VCaP (cell line): ENCODE results near the gene NARF.

Experiments
- H3K27ac ChIP-seq: fragments of 450-650 bp; 2 replicates; pipeline ENCODE4 v1.5.1; 2017
- TF ChIP-seq, protein P1 (sequence below): fragments of 450-650 bp; conservative IDR thresholded peaks from 2 replicates; pipeline ENCODE4 v1.5.1; 2017; ENCODE audit warnings: mild to moderate bottlenecking, moderate library complexity

The NARF gene

DNA sequence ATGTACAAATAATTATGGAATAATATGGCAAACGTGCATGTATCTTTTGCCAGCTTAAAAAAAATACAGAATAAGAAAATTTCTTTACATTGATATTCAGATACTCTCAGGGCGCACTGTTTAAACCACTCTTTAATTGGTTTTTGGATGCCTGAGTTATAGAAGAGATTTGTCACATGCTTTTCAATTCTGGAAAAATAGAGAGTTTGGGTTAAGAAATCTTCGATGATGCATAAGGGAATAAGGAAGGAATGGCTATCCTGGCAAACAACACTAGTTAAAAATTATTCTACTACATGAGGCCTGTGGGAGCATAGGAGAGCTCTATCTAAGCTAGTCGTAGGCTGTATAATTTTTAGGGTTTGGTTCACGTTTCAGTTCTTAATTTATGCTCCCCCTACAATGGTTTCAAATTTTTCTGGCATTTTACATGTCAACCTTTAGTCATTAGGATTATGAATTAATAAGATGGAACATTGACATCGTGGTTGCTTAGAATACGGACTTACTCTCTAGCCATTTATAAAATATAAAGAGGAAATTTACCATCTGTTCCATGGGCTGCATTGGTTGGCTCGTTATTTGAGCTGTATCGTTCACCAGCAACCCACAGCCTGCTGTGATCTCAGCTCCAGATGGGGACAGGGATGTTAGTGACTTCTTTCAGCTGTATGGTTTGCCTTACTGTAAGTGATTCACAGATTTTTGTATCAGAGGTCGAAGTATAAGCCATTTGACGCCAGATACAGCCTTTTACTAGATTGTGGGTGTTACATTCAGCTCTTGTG, 15.9 kb downstream of the NARF start:
- no peak overlapping the region for H3K27ac ChIP-seq
- TF ChIP-seq, protein P1, sequence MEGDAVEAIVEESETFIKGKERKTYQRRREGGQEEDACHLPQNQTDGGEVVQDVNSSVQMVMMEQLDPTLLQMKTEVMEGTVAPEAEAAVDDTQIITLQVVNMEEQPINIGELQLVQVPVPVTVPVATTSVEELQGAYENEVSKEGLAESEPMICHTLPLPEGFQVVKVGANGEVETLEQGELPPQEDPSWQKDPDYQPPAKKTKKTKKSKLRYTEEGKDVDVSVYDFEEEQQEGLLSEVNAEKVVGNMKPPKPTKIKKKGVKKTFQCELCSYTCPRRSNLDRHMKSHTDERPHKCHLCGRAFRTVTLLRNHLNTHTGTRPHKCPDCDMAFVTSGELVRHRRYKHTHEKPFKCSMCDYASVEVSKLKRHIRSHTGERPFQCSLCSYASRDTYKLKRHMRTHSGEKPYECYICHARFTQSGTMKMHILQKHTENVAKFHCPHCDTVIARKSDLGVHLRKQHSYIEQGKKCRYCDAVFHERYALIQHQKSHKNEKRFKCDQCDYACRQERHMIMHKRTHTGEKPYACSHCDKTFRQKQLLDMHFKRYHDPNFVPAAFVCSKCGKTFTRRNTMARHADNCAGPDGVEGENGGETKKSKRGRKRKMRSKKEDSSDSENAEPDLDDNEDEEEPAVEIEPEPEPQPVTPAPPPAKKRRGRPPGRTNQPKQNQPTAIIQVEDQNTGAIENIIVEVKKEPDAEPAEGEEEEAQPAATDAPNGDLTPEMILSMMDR, result no peak

DNA sequence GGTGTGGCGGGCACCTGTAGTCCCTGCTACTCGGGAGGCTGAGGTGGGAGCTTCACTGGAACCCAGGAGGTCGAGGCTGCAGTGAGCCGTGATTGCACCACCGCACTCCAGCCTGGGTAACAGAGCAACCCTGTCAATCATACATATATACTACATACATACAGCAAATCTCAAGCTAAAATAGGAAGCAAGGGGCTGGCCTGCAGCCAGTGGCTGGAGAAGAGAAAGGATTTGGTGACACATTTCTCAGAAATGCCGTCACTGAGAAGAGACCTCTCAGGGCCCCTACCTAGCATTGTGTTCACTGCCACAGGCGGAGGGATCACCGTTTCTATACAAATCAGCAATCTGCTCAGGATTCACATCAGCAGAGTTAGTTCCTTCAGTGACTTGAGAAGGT, 16.9 kb downstream of the NARF start:
- no peak overlapping the region for H3K27ac ChIP-seq
- TF ChIP-seq, protein P1, result no peak

DNA sequence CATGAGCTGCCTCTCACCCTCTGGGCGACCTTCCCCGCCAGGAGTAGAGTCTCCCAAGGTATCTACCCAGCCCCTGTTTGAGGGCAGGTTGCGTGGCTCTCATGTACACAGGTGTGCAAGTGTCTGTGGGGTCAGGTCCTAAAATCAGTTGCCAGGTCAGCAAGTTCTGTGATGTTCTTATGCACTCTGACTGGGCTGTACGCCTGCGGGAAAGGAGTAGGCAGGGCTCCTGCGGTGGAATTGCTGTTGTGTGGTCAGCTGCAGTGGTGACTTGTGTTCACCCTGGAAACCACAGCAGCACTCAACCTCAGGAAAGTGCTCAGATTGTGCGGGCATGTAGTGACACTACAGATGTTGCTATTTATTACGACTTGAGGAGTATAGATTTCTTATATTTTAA, 19.4 kb downstream of the NARF start:
- TF ChIP-seq, protein P1, result no peak
- no peak overlapping the region for H3K27ac ChIP-seq

DNA sequence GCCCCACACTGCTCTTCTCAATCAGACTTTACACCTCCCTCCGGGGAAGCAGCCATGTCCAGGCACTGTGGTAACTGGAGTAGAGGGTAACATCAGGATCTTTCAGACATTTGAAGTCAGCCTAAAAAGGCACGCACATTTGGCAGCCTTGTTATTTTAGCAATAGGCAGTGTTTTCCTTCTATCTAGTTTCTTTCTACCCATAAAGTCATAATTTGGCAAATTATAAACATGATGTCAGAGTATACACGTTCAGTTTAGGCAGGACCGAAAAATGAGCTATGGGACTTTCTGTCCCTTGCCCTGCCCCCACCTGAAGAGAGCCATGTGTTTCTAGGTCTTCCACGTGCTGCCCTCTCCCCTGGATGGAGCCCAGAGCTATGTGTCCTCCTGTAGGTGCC, 21.1 kb downstream of the NARF start:
- H3K27ac ChIP-seq, result no peak overlapping the region
- TF ChIP-seq, protein P1, result no peak

DNA sequence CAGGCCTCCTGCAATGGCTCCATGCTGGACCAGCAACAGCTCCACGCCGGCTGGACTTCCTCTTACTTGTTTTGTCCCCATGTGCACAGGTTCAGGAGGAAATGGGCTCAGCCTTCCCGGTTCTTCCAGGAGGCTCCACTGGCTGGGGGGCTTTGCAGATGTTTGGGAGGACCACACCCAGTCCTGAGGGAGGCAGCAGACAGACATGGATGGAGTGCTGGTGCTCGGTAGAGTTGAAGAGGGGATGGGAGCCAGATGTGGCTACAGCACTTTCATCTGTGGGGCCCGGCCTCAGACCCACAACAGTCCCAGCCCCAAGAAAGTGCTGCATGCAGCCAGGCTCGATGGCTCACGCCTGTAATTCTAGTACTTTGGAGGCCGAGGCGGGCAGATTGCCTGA, 21.8 kb downstream of the NARF start:
- TF ChIP-seq, protein P1, result no peak
- no peak overlapping the region for H3K27ac ChIP-seq

DNA sequence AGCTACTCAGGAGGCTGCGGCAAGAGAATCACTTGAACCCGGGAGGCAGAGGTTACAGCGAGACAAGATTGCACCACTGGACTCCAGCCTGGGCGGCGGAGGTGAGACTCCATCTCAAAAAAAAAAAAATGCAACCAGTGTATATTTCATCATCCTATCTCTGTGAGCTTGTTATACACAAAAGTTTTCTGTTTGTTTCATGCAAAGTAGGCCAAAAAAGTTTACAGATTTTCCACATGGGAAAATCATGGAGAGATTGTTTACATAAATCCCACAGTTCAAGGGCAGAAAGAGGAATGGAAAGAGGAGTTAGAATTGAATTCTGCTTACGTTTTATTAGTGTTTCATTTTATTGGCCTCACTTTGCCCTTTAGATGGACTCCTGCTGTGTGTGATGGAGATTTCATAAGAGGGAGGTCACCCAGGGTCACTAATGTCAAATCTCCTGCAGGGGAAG, 24.7 kb downstream of the NARF start:
- H3K27ac ChIP-seq, result no peak overlapping the region
- TF ChIP-seq, protein P1, result no peak

DNA sequence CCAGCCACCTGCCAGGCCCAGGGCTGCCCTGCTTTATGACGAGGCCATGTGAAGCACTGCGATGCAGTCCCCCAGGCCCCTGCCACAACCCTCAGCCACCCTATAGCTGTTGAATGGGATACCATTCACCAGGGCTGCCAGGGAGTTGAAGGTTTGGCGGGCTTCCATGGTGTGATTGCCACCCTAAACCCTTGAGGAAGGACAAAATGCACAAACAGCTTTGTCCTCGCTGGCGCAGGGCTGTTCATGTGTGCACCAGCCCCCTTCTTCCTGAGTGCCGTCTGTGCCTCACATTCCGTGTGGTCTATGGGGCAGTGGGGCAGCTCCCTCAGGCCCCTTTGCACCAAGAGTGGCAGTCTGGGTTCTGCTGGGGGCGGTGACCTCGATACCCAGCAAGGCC, 25.3 kb downstream of the NARF start:
- TF ChIP-seq, protein P1, result no peak
- H3K27ac ChIP-seq, result no peak overlapping the region
